Large intestine (tissue), 3 donors: Measurements from ENCODE around the gene HP1BP3. TPM values are rescaled to one million over a fixed set of nuclear protein-coding genes. Genes with fewer than 3 reads are reported as not detected.
"Not testable (repeated sequence)": the region's sequence is repeated elsewhere in the genome, so short reads cannot be mapped to it uniquely, and the experiment has no call there.

ENCODE experiments used
- DNase-seq, 2 donors: peaks; one replicate each; pipeline versions ENCODE4 v3.0.0 to v3.0.0-alpha.2; 2013
- H3K27ac ChIP-seq: one replicate; pipeline ENCODE4 v1.5.1; 2013; ENCODE audit warnings: low read length
- H3K27me3 ChIP-seq: 2 replicates; pipeline ENCODE4 v1.6.1; 2013; ENCODE audit warnings: low read length; ENCODE audit not compliant: control insufficient read depth, insufficient read depth
- H3K36me3 ChIP-seq: 2 replicates; pipeline ENCODE4 v1.6.1; 2013; ENCODE audit warnings: low read length; ENCODE audit not compliant: control insufficient read depth, insufficient read depth
- H3K4me1 ChIP-seq: one replicate; pipeline ENCODE4 v1.6.1; 2013; ENCODE audit warnings: low read length; ENCODE audit not compliant: control insufficient read depth, insufficient read depth
- H3K4me3 ChIP-seq: one replicate; pipeline ENCODE4 v1.5.1; 2013; ENCODE audit warnings: low read length
- H3K9me3 ChIP-seq: one replicate; pipeline ENCODE4 v1.6.1; 2013; ENCODE audit warnings: mild to moderate bottlenecking, low read depth, low read length, moderate library complexity; ENCODE audit not compliant: control insufficient read depth
- WGBS: methylation state at CpG from one replicate; pipeline ENCODE4 v1.1.5; 2013; ENCODE audit warnings: low lambda C conversion rate; ENCODE audit not compliant: insufficient coverage; 5-methylcytosine and 5-hydroxymethylcytosine counted together
- polyA plus RNA-seq: library from polyadenylated mRNA; unstranded; fragments of 120-200 nt; gene quantifications from one replicate; pipeline ENCODE4 v1.2.1, GENCODE V29; 2013

The HP1BP3 gene
- polyA plus RNA-seq, 1 donor, result 247 TPM

DNA sequence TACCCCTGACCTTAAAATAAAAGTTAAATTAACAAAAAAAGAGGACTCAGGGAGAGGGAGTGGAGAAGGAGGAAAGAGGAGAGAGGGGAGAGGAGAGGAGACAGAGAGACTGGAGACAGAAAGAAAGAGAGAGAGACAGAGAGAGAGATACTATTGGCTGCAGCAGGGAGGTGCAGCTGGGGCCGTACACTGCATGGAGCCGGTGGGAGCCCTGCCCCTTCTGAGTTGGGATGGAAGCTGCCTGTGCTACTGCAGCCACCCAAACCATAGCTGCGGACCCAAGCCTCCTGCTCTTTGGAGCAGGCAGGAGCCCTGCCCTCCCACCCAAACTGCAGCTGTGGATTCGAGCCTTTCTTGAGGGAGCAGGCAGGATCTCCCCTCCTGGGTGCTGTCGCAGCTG, 32.7 kb upstream of the HP1BP3 start:
- Histone ChIP-seq H3K27me3 (no peaks in the 10 kb centered on the region), H3K4me1 (no peaks in the 10 kb centered on the region), H3K27ac (no peak overlapping the region), H3K9me3 (no peaks in the 10 kb centered on the region), H3K36me3 (peaks cover 25% of the 10 kb centered on the region), H3K4me3 (no peak overlapping the region)
- WGBS, result no CpG with 5 or more reads among the region's 5 CpGs
- no peak for DNase-seq

DNA sequence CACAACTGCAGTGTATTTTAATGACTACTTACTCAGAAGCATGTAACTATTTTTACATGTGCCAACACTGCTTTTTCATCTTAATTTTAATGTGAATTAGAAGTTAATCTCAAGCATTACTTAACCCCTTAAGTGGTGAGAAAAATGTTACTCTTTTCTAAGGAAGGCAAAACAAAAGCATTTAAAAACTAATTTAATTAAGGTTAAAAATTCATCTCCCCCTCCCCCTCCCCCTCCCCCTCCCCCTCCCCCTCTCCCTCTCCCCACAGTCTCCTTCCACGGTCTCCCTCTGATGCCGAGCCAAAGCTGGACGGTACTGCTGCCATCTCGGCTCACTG, 27.4 kb upstream of the HP1BP3 start:
- Histone ChIP-seq H3K27me3 (no peaks in the 10 kb centered on the region), H3K9me3 (no peaks in the 10 kb centered on the region)

DNA sequence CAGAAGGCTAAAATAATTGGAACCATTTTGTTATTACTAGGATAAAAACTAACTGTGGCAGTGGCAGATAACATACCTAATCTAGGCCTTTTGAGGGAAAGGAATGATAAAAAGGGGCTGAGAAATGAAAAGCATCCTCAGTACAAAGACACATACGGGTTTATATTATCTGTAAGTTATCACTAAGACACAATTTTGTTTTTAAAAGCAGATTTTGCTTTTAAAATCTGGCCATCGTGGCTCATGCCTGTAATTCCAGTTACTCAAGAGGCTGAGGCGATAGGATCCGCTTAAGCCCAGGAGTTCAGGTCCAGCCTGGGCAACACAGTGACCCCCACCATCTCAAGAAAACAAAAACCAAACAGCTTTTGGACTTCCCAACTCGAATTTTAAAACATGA, 24.8 kb upstream of the HP1BP3 start:
- H3K27ac ChIP-seq, result no peak overlapping the region
- no peak overlapping the region for H3K4me3 ChIP-seq
- peaks cover 15% of the 10 kb centered on the region for H3K36me3 ChIP-seq
- H3K27me3 ChIP-seq, result no peaks in the 10 kb centered on the region
- no peaks in the 10 kb centered on the region for H3K4me1 ChIP-seq
- 100% methylated on average over 3 of the region's 5 CpGs for WGBS
- DNase-seq, result no peak
- no peaks in the 10 kb centered on the region for H3K9me3 ChIP-seq

More for the DNA sequence above, 27.4 kb upstream of the HP1BP3 start:
- WGBS, result no CpG with 5 or more reads among the region's 4 CpGs
- H3K4me1 ChIP-seq, result no peaks in the 10 kb centered on the region
- peaks cover 18% of the 10 kb centered on the region for H3K36me3 ChIP-seq
- DNase-seq, result no peak
- H3K27ac ChIP-seq, result no peak overlapping the region
- H3K4me3 ChIP-seq, result no peak overlapping the region

DNA sequence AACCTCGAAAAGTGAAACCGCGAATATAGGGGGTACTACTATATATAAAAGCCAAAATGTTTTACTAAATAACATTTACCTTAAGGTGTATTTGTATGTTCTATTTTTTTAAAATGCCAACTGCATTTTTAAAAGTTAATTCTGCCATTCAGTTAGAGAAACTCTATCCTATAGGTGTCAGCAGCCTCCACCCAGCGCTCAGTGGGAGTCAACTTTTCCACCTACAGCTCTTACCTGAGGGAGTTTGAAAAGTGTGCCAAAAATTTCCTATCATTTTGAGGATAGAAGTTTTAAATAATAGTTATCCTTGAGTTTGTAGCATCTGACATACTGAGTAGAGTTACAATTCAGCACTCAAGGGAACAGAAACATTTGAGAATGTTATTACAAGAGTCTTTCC, 6.1 kb upstream of the HP1BP3 start:
- Histone ChIP-seq H3K27me3 (no peaks in the 10 kb centered on the region), H3K9me3 (no peaks in the 10 kb centered on the region), H3K27ac (no peak overlapping the region), H3K4me1 (peaks cover 3% of the 10 kb centered on the region), H3K4me3 (no peak overlapping the region), H3K36me3 (no peaks in the 10 kb centered on the region)
- WGBS, result 100% methylated on average over 2 of the region's 4 CpGs
- DNase-seq, result no peak

DNA sequence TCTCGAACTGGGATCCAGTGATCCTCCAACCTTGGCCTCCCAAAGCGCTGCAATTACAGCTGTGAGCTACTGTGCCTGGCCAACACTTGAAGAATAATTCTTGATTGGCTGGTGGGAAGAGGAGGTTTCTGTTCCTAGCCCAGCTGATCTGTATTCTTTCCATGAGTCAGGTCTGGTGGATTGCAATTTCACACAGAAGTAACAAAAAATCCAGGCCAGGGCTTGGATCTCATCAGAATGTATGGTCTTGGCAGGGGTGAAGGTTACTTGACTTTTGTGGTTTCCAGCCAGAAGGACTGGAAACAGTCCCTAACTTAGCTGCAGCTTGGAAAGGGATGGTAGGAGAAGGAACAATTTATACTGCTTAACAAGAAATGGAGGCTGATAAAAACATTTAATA, 5.1 kb upstream of the HP1BP3 start:
- no CpG with 5 or more reads among the region's 2 CpGs for WGBS
- no peaks in the 10 kb centered on the region for H3K36me3 ChIP-seq
- H3K9me3 ChIP-seq, result no peaks in the 10 kb centered on the region
- no peak overlapping the region for H3K4me3 ChIP-seq
- H3K4me1 ChIP-seq, result peaks cover 4% of the 10 kb centered on the region
- H3K27ac ChIP-seq, result no peak overlapping the region
- DNase-seq, result peak; percentile 1 to 8
- H3K27me3 ChIP-seq, result no peaks in the 10 kb centered on the region

DNA sequence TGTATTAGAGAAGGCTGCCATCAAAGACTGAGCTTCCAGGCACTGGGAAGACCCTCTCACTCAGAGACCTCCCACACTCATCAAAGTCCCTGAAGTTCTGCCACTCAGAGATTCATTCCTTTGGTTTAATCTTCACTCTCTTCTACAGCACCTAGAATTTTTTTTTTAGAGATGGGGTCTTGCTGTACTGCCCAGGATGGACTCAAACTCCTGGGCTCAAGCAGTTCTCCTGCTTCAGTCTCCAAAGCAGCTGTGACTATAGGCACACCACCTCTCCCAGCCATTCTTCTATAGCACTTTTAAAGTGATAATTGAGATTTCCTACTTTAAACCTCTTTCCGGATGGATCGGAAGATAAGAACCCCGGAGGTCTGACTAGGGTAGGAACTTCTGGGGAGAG, 3.7 kb upstream of the HP1BP3 start:
- H3K27me3 ChIP-seq, result no peaks in the 10 kb centered on the region
- no peak for DNase-seq
- H3K36me3 ChIP-seq, result no peaks in the 10 kb centered on the region
- H3K4me1 ChIP-seq, result peaks cover 4% of the 10 kb centered on the region
- no peak overlapping the region for H3K27ac ChIP-seq
- no CpG with 5 or more reads among the region's 3 CpGs for WGBS
- H3K9me3 ChIP-seq, result no peaks in the 10 kb centered on the region
- H3K4me3 ChIP-seq, result no peak overlapping the region

DNA sequence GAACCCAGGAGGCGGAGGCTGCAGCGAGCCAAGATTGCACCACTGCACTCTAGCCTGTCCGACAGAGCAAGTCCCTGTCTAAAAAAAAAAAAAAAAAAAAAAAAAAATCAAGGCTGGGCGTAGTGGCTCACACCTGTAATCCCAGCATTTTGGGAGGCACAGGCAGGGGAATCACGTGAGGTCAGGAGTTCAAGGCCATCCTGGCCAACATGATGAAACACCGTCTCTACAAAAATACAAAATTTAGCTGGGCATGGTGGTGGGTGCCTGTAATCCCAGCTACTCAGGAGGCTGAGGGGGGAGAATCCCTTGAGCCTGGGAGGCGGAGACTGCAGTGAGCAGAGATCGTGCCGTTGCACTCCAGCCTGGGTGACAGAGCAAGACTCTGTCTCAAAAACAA, 2.5 kb upstream of the HP1BP3 start:
- not testable (repeated sequence) for H3K4me3 ChIP-seq, H3K4me1 ChIP-seq, H3K27me3 ChIP-seq, H3K27ac ChIP-seq, H3K9me3 ChIP-seq, H3K36me3 ChIP-seq, DNase-seq
- no CpG with 5 or more reads among the region's 9 CpGs for WGBS

DNA sequence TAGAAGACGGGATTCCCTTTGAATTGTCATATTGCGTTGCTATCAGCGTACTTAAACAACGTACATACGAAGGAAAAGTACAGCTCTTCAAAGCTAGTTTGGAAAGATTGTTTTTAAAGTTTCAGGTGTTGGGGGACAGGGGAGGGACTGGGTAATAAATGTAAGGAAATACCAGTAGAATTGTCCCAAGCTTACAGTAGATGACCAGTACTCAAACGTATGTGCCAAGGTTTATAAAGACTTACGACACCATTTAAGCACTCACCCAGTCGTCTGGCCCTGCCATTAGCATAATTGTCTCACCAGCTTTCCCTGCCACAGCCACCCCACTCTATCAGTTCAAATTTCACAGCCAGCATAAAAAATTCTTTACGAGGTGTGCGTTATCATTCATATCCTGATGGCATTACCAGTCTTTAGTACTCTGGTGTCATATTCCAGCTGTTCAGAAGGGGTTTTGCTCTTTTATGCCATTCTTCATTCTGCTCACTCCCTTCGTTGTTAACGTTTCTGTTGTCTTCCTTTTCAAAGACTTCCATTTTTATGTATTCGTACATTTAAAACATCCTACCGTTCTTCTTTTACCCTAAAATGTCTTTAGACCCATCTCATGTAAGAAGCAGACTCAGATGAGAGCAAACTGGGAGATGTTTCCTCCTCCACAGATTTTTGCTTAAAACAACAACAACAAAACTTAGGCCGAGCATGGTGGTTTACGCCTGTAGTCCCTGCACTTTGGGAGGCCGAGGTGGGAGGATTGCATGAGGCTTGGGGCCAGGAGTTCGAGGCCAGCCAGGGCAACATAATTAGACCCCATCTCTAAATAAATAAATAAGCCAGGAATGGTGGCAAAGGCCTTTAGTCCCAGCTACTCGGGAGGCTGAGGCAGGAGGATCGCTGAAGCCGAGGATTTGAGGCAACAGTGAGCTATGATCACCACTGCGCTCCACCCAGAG, 1.0 kb upstream of the HP1BP3 start:
- Histone ChIP-seq H3K27ac (peak overlapping the region; percentile 99), H3K4me1 (peaks cover 6% of the 10 kb centered on the region), H3K36me3 (no peaks in the 10 kb centered on the region), H3K27me3 (no peaks in the 10 kb centered on the region), H3K9me3 (no peaks in the 10 kb centered on the region), H3K4me3 (peak overlapping the region; percentile 84)
- DNase-seq, result peak; percentile 49 to 73
- WGBS, result 24% methylated on average over 5 of the region's 22 CpGs

DNA sequence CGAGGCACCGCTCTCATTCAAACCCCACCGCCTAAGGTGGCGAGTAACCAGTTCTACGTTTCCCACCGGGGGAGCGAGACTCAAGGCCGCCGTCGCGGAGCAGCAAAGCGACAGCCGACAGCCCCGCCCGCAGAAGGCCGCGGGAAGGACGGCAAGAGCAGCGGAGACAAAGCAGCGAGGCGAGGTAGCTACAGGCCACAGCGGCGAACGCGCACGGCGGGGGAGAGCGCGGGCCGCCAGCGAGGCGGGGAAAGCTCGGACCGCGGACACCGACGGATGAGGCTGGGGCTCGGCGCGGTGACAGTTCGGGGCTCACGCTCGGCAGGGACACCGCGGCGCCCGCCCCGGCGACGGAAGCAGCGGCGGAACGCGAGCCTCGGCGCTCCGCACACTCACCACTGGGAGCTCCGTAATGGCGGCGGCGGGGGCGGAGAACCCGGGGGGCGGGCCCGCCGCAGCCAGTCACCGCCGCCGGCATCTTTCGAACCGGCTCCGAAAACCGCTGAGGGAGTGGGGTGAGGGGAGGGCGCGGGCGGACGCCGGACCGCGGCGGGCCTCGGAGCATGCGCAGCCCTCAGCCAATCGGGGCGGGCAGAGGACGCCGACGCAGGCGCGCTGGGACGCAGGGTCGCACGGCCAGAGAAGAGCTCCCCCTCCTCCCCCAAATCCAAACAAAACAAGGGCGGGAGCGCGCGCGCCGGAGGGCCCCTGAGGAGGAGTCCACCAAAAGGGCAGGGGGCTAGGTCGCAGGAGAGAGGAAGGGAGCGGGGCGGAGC, 666 bp downstream of the HP1BP3 start:
- no peaks in the 10 kb centered on the region for H3K9me3 ChIP-seq
- peak overlapping the region; percentile 99 for H3K27ac ChIP-seq
- no peaks in the 10 kb centered on the region for H3K27me3 ChIP-seq
- WGBS, result no CpG with 5 or more reads among the region's 102 CpGs
- H3K36me3 ChIP-seq, result no peaks in the 10 kb centered on the region
- H3K4me1 ChIP-seq, result peaks cover 6% of the 10 kb centered on the region
- H3K4me3 ChIP-seq, result peak overlapping the region; percentile 84
- DNase-seq, result peak; percentile 96 to 98

DNA sequence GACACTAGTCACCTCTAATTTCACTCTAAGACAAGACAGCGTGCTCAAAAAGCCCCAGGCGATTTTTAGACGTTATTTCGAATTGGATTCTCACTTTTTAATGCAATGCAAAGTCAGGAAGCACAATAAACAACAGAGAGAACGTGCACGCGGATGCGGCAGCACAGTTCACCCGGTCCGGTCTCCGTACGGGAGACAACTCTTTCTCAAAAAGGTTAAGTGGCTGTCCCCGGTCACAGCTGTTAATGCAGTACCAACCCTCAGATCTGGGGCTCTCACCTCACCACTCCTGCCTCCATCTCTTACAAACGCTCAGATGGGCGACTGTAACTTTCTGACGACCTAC, 1.2 kb downstream of the HP1BP3 start:
- Histone ChIP-seq H3K4me3 (peak overlapping the region; percentile 84), H3K27ac (peak overlapping the region; percentile 99), H3K4me1 (peaks cover 6% of the 10 kb centered on the region), H3K27me3 (no peaks in the 10 kb centered on the region), H3K9me3 (no peaks in the 10 kb centered on the region), H3K36me3 (no peaks in the 10 kb centered on the region)
- DNase-seq, result no peak
- no CpG with 5 or more reads among the region's 16 CpGs for WGBS
